D721Med (cell line): Measurements from ENCODE around the gene AADACL4.

ENCODE experiments used
- DNase-seq: peaks from one replicate; pipeline ENCODE4 v3.0.0; 2011; ENCODE audit warnings: low spot score; ENCODE audit not compliant: insufficient read length
- FAIRE-seq: peaks from 2 replicates; lab custom pipeline; 2011; peaks lifted over from hg19 to GRCh38; lab: Jason Lieb, UNC
- CTCF ChIP-seq: IDR thresholded peaks from 2 replicates; pipeline ENCODE4 v1.5.1; 2012; ENCODE audit warnings: mild to moderate bottlenecking, control low read depth; ENCODE audit not compliant: insufficient read depth; ENCODE audit errors: missing control alignments

The AADACL4 gene

DNA sequence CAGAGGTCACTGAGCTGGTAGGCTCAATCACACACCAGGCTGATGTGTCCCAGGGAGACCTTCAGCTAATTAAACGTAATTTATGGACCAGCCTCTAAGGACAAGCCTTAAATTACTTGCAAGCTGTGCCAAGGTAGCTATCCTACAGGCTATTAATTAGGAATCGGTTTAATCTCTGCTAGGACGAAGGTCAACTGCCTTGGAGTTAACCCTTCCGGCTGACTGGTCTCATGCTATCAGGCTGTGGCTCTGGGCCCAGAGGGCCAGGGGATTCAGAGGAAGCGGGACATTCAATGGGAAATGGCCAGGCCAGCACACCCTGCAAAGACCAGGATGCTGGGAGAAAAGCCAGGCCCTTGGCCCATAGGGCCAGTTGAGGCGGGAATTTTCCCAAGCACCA, 44.9 kb upstream of the AADACL4 start:
- no peak for TF ChIP-seq CTCF
- no peak for DNase-seq
- no peak for FAIRE-seq

- DNase-seq (no peak), FAIRE-seq (no peak)
- no peak for TF ChIP-seq CTCF
These were observed 44.2 kb upstream of the AADACL4 start for GRCh38 chr1:12599657-12600056.

GRCh38 chr1:12600335-12600734, 43.5 kb upstream of the AADACL4 start:
- TF ChIP-seq CTCF = no peak
- DNase-seq (no peak), FAIRE-seq (no peak)

- peak; percentile 43 for TF ChIP-seq CTCF
- no peak for FAIRE-seq
- DNase-seq = no peak
These were observed 42.8 kb upstream of the AADACL4 start for GRCh38 chr1:12600880-12601633.

DNA sequence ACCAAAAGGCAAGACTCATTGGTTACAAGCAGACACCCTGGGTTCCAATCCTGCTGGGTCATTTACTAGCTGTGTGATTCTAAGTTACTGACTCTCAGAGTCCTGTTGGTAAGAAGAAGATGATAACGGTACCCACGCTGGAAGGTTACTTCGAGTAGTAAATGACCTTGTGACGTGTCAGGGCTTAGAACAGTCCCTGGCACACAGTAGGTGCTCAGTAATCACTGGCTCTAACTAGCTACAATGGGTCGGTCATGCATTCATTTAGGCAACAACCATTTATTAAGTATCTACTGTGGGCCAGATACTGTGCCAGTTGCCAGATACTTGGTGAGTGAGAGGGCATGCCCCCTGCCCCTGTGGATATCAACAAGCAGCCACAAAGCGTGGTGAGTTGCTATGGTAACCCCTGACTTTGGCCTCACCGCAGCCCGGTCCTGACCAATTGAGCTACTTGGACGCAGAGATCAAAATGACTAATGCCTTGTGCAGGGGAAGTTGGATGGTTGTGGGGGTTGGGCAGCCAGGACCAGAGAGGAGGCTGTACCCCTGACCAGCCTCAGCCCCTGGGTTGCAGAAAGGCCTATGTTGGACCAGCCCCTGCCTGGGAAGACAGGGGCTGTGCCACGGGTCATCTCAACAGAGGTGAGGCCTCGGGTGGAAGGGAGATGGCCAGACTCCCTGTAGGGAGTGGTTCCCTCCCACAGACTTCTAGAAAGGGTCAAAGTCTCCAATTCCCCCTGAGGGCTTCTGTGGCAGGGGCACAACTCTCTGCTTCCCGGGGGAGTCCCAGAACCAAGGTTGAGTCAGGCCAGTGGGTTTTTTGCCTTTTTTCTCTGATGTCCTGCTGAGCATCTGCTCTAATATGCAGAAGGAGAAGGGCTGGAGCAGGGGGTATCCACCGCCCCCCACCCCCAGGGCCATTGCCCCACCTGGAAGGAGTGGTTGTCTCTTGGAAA, 41.9 kb upstream of the AADACL4 start:
- no peak for TF ChIP-seq CTCF
- DNase-seq (no peak), FAIRE-seq (no peak)

DNA sequence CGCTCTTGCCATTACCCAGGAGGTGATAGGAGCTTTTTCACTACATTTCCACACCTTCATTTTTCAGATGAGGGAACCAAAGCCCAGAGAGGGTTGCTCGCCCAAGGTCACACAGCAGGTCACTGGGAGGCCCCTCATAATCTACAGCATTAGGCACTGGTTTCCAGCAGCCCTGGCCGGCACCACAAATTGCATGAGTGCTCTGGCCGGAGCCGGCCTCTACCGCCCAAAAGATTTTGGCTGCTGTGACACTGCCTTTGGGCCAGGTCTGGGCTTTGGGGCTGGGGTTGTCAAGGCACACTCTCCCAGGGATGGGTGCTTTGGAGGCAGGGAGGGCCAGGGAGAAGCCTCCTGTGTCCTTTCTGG, 41.2 kb upstream of the AADACL4 start:
- no peak for TF ChIP-seq CTCF
- FAIRE-seq (no peak), DNase-seq (no peak)
